Measurements from ENCODE around the gene LBX2.

The LBX2 gene

DNA sequence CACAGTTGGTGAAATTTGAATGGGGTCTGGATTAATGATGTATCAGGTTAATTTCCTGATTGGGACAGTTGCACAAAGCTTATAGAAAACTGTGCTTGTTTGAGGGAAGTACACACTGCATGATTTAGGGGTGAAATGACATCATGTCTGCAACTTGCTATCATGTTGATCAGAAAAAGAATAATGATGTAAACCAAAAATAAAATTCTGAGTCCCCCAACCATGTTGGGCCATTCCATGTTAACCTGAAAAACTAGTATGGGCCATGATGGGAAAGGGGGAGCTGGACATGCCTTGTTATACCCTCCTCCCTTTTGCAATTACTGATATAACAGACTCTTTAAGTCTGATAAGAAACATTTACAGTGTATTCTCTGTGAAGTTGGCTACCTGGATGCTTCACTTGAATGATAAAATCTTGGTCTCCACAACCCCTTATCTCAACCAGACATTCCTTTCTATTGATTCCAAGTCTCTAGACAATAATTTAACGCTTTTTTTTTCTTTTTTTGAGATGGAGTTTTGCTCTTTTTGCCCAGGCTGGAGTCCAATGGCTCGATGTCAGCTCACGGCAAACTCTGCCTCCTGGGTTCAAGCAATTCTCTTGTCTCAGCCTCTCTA, 48.7 kb downstream of the LBX2 start:
- no peak for DNase-seq

DNA sequence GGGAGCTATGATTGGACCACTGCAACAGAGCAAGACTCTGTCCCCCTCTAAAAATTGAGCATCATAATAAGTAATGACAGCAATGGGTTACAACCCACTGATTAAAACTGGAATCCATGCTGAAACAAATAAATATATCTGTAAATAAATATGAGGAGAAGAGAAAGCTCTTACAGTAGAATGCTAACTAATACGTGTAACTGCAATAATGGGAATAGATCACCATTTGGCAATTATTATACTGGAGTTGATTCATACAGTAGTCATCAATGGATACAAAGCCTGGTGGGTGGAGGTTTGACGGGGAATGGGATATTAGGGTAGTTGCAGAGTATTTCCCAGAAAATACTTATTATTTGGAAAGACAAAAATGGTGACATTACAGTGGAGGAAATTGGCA, 50.6 kb downstream of the LBX2 start:
- DNase-seq, result no peak

All from NCI-H510A treated with DMSO at 0.1 percent for 48 hours (cell line).